GM18507 (cell line): ENCODE results near the gene FBXO21.
"Not testable (repeated sequence)": the region's sequence is repeated elsewhere in the genome, so short reads cannot be mapped to it uniquely, and the experiment has no call there.

ENCODE experiments used
- DNase-seq: peaks from one replicate; pipeline ENCODE4 v3.0.0; 2011; ENCODE audit warnings: low read depth; ENCODE audit not compliant: insufficient read length; ENCODE audit errors: extremely low spot score
- FAIRE-seq: peaks from 2 replicates; lab custom pipeline; 2011; peaks lifted over from hg19 to GRCh38; lab: Jason Lieb, UNC

FBXO21 gene

GRCh38 chr12:117119592-117120198, 70.6 kb downstream of the FBXO21 start:
- FAIRE-seq (peak; percentile 50), DNase-seq (peak; percentile 38)

- FAIRE-seq = no peak
- DNase-seq = no peak
These were observed 71.3 kb downstream of the FBXO21 start for GRCh38 chr12:117118838-117119591.

- no peak for DNase-seq
- no peak for FAIRE-seq
These were observed 75.5 kb downstream of the FBXO21 start for GRCh38 chr12:117114784-117115183.

- DNase-seq (no peak), FAIRE-seq (no peak)
These were observed 77.0 kb downstream of the FBXO21 start for GRCh38 chr12:117113231-117113630.

GRCh38 chr12:117111821-117112595, 78.3 kb downstream of the FBXO21 start:
- FAIRE-seq (no peak), DNase-seq (no peak)

- FAIRE-seq (no peak), DNase-seq (no peak)
These were observed 78.9 kb downstream of the FBXO21 start for GRCh38 chr12:117111386-117111785.

GRCh38 chr12:117109943-117110635, 80.2 kb downstream of the FBXO21 start:
- DNase-seq = no peak
- no peak for FAIRE-seq

GRCh38 chr12:117105902-117106301, 84.4 kb downstream of the FBXO21 start:
- no peak for FAIRE-seq
- DNase-seq = no peak

GRCh38 chr12:117104003-117104402, 86.3 kb downstream of the FBXO21 start:
- not testable (repeated sequence) for DNase-seq, FAIRE-seq

- DNase-seq = no peak
- FAIRE-seq = no peak
These were observed 87.5 kb downstream of the FBXO21 start for GRCh38 chr12:117102800-117103181.

GRCh38 chr12:117101953-117102799, 88.1 kb downstream of the FBXO21 start:
- FAIRE-seq (no peak), DNase-seq (no peak)

- DNase-seq (no peak), FAIRE-seq (no peak)
These were observed 89.2 kb downstream of the FBXO21 start for GRCh38 chr12:117100851-117101673.

GRCh38 chr12:117100251-117100650, 90.0 kb downstream of the FBXO21 start:
- DNase-seq = no peak
- no peak for FAIRE-seq

- DNase-seq (peak; percentile 36), FAIRE-seq (no peak)
These were observed 91.7 kb downstream of the FBXO21 start for GRCh38 chr12:117098361-117099217.

- DNase-seq (no peak), FAIRE-seq (no peak)
These were observed 92.3 kb downstream of the FBXO21 start for GRCh38 chr12:117098024-117098360.

- FAIRE-seq (no peak), DNase-seq (no peak)
These were observed 93.1 kb downstream of the FBXO21 start for GRCh38 chr12:117097159-117097558.

GRCh38 chr12:117096501-117097042, 93.7 kb downstream of the FBXO21 start:
- DNase-seq (no peak), FAIRE-seq (no peak)
